Uterus (tissue), 4 donors: ENCODE data around the gene DNMT3A. TPM values are rescaled to one million over a fixed set of nuclear protein-coding genes. Genes with fewer than 3 reads are reported as not detected.

Experiments used
- DNase-seq, 2 donors: peaks; one replicate each; pipeline ENCODE4 v3.0.0-alpha.2; 2019 to 2020
- H3K27ac ChIP-seq, 2 donors: fragments of 200-600 bp; sonication (generic); 1 replicate in 1 of 2; 2 replicates in 1 of 2; pipeline ENCODE4 v1.5.1; 2016 to 2018
- H3K27me3 ChIP-seq, 2 donors: fragments of 200-600 bp; sonication (generic); one replicate each; pipeline ENCODE4 v1.5.1; 2018 to 2019; ENCODE audit warnings: control low read depth in 1 of 2
- H3K36me3 ChIP-seq, 2 donors: fragments of 200-600 bp; sonication (generic); one replicate each; pipeline ENCODE4 v1.5.1; 2019; ENCODE audit warnings: control low read depth in 1 of 2
- H3K4me1 ChIP-seq, 2 donors: fragments of 200-600 bp; sonication (generic); one replicate each; pipeline ENCODE4 v1.5.1; 2018 to 2019; ENCODE audit warnings: control low read depth in 1 of 2
- H3K4me3 ChIP-seq, 2 donors: fragments of 200-600 bp; sonication (generic); 1 replicate in 1 of 2; 2 replicates in 1 of 2; pipeline ENCODE4 v1.5.1; 2018 to 2019; ENCODE audit warnings: mild to moderate bottlenecking in 1 of 2
- H3K9me3 ChIP-seq, 2 donors: fragments of 200-600 bp; sonication (generic); one replicate each; pipeline ENCODE4 v1.5.1; 2019; ENCODE audit warnings: control low read depth in 1 of 2
- POLR2A ChIP-seq, 2 donors: fragments of 450-650 bp; IDR thresholded peaks; one replicate each; pipeline ENCODE4 v1.6.1; 2016; ENCODE audit warnings: antibody characterized with exemption in 2 of 2, mild to moderate bottlenecking in 1 of 2, moderate library complexity in 1 of 2
- intact Hi-C: fragments of 100-400 bp; cut with DNase I; formaldehyde crosslinking; loops from one replicate; pipeline ENCODE4 v1.15.1; 2023; ENCODE audit warnings: low total_unique reads
- total RNA-seq, 4 donors: library from RNA; depleted of rRNA in 3 of 4; stranded (reverse); fragments of >200 nt in 3 of 4; gene quantifications; one replicate each; pipeline versions ENCODE4 v1.1.0 to v1.2.4, GENCODE V29; 2014 to 2023
- TF ChIP-seq, protein P1 (sequence below), 4 experiments: fragments of 200-600 bp in 2 of 4; fragments of 450-650 bp in 2 of 4; sonication (generic) in 2 of 4; IDR thresholded peaks; one replicate each; pipeline ENCODE4 v1.5.1; 2016 to 2019; ENCODE audit warnings: antibody characterized with exemption in 4 of 4, mild to moderate bottlenecking in 2 of 4, moderate library complexity in 1 of 4
- donor health status: DM: yes; HTN: yes; CAD: no.

Gene DNMT3A
- total RNA-seq, 4 donors from 2014 or later, result 2.3 to 95.8 (median 29.9) TPM

DNA sequence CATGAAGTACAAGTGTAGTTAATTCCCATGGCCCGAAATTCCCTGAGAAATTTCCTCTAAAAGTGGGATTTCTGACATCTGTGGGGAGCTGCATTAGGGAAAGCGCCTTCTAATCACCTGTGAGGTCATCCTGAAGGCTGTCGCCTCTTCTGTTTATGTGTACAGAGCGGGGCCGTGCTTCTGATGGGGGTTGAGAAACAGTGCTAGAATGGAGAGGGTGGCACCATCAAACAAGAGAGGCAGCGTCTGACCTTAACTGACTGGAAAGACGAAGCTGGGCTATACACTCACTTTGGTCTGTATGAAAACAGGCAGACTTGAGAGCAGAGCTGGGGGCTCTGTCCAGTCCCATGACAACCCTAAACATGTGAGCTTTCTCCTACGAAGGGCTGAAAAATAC is 44.2 kb upstream of the DNMT3A start:
- Histone ChIP-seq H3K4me3 (no peak overlapping the region), H3K4me1 (no peaks in the 10 kb centered on the region), H3K27me3 (no peaks in the 10 kb centered on the region), H3K36me3 (no peaks in the 10 kb centered on the region), H3K9me3 (no peaks in the 10 kb centered on the region), H3K27ac (no peak overlapping the region)
- intact Hi-C loops, result no loop called here
- DNase-seq, result no peak
- TF ChIP-seq POLR2A (IDR thresholded peaks at IDR 0.05), result no peak
- TF ChIP-seq, protein P1, sequence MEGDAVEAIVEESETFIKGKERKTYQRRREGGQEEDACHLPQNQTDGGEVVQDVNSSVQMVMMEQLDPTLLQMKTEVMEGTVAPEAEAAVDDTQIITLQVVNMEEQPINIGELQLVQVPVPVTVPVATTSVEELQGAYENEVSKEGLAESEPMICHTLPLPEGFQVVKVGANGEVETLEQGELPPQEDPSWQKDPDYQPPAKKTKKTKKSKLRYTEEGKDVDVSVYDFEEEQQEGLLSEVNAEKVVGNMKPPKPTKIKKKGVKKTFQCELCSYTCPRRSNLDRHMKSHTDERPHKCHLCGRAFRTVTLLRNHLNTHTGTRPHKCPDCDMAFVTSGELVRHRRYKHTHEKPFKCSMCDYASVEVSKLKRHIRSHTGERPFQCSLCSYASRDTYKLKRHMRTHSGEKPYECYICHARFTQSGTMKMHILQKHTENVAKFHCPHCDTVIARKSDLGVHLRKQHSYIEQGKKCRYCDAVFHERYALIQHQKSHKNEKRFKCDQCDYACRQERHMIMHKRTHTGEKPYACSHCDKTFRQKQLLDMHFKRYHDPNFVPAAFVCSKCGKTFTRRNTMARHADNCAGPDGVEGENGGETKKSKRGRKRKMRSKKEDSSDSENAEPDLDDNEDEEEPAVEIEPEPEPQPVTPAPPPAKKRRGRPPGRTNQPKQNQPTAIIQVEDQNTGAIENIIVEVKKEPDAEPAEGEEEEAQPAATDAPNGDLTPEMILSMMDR (IDR thresholded peaks at IDR 0.05), result no peak

DNA sequence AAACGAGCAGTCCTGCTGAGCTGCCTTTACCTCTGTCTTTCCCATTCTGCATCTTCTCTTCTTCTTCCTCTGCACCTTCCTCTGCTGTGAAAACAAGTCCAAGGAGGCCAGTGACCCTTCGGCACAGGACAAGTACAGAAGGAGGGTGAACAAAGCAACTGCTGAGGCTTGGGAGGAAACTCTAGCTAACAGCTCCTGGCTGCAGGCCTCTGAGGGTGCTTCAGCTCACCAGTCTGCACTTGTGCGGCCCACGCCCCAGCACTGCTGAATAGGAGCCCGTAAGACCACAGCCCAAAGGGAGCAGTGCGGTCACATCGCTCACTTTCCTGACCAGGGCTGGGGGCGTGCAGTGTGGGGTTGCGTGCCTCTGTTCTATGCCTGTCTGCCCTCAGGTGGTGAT is 42.1 kb upstream of the DNMT3A start:
- Histone ChIP-seq H3K9me3 (no peaks in the 10 kb centered on the region), H3K4me1 (no peaks in the 10 kb centered on the region), H3K4me3 (no peak overlapping the region), H3K27ac (no peak overlapping the region), H3K27me3 (no peaks in the 10 kb centered on the region), H3K36me3 (no peaks in the 10 kb centered on the region)
- intact Hi-C loops, result no loop called here
- no peak for DNase-seq
- TF ChIP-seq, protein P1 (IDR thresholded peaks at IDR 0.05), result no peak
- no peak for TF ChIP-seq POLR2A (IDR thresholded peaks at IDR 0.05)

DNA sequence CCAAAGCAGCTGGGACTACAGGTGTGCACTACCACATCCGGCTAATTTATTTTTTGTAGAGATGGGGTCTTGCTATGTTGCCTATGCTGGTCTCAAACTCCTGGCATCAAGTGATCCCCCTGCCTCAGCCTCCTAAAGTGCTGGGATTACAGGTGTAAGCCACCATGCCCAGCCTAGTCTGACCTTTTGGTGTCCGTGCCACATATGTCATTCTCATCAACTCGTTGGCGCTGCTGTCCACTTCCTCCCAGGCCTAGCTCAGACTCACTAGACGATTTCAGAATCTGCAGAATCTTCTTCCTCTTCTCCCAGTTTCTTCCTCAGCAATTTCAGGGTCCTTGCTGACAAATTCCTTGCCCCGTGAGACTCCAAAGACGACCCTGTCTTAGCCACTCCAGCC is 39.8 kb upstream of the DNMT3A start:
- TF ChIP-seq, protein P1 (IDR thresholded peaks at IDR 0.05), result no peak
- no peak for TF ChIP-seq POLR2A (IDR thresholded peaks at IDR 0.05)
- DNase-seq, result no peak
- H3K27ac ChIP-seq, result no peak overlapping the region
- intact Hi-C loops, result no loop called here
- no peaks in the 10 kb centered on the region for H3K27me3 ChIP-seq
- H3K4me3 ChIP-seq, result no peak overlapping the region
- no peaks in the 10 kb centered on the region for H3K9me3 ChIP-seq
- H3K36me3 ChIP-seq, result no peaks in the 10 kb centered on the region
- H3K4me1 ChIP-seq, result peaks cover 0 to 2% of the 10 kb centered on the region in 2 donors

DNA sequence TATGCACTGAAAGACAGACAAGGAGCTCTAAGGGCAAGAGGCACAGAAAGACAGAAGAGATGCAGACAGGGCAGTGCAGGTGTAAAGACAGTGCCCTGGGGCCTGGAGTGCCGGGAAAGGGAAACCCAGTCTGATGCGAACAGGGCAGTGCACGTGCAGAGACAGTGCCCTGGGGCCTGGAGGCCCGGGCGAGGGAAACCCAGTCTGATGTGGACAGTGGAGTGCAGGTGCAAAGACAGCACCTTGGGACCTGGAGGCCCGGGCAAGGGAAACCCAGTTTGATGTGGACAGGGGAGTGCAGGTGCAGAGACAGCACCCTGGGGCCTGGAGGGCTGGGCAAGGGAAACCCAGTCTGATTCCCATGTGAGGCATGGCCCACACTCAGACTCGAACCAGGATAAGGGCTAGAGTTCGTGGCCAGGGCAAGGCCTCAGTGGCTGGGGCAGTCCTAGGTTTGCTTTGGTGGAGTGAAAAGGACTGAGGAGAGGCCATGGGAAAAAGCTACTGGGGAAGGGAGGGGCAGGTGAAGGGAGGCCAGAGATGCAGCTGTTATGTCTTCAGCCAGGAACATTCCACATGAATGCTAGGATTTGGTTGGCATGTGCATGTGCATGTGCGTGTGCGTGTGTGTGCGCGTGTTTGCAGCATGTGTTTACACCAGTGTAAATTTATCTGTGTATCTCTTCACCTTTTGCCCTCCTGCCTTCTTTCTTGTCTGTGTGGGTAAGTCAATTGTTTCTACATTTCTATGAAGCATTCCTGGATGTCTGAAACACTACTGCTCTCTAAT is 39.1 kb upstream of the DNMT3A start:
- Histone ChIP-seq H3K4me1 (peaks cover 0 to 8% of the 10 kb centered on the region in 2 donors), H3K27me3 (no peaks in the 10 kb centered on the region), H3K36me3 (no peaks in the 10 kb centered on the region), H3K4me3 (no peak overlapping the region), H3K9me3 (no peaks in the 10 kb centered on the region), H3K27ac (no peak overlapping the region)
- no peak for DNase-seq
- TF ChIP-seq, protein P1 (IDR thresholded peaks at IDR 0.05), result no peak
- no peak for TF ChIP-seq POLR2A (IDR thresholded peaks at IDR 0.05)
- intact Hi-C loops, result no loop called here

DNA sequence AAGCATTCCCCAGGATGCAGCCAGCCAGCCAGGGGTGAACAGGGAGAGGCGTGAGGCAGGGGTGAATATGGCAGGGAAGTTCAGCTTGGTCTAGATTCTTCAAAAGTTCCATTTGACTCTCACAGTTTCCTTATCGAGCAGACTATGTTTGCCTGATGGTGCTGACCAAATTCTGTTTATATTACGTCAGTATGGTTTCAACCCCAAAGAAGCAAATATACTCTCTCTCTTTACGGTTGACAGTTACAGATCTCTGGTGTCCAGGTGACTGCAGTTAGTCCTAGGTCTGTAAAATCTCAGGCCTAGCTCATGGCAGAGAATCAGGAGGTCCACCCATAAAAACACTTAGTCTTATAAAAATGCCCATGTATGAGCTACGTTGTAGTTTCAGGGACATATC is 38.3 kb upstream of the DNMT3A start:
- Histone ChIP-seq H3K9me3 (no peaks in the 10 kb centered on the region), H3K4me3 (no peak overlapping the region), H3K27ac (no peak overlapping the region), H3K4me1 (peaks cover 0 to 8% of the 10 kb centered on the region in 2 donors), H3K36me3 (no peaks in the 10 kb centered on the region), H3K27me3 (no peaks in the 10 kb centered on the region)
- no peak for TF ChIP-seq POLR2A (IDR thresholded peaks at IDR 0.05)
- TF ChIP-seq, protein P1 (IDR thresholded peaks at IDR 0.05), result no peak
- intact Hi-C loops, result no loop called here
- no peak for DNase-seq
